Stimulated activated CD8-positive, alpha-beta memory T cell treated with anti-CD3 and anti-CD28 coated beads, Interleukin-4, amount 100 ng/mL, for 4 hours (primary cell): ENCODE results near the gene SOX8.
"Not testable (repeated sequence)": the region's sequence is repeated elsewhere in the genome, so short reads cannot be mapped to it uniquely, and the experiment has no call there.

Experiments
- DNase-seq, 2 donors: peaks; one replicate each; pipeline ENCODE4 v3.0.0-alpha.2; 2020; ENCODE audit warnings: low read depth in 2 of 2, low spot score in 1 of 2

The SOX8 gene

GRCh38 chr16:1021553-1022160, 40.1 kb downstream of the SOX8 start:
- DNase-seq = no peak

DNA sequence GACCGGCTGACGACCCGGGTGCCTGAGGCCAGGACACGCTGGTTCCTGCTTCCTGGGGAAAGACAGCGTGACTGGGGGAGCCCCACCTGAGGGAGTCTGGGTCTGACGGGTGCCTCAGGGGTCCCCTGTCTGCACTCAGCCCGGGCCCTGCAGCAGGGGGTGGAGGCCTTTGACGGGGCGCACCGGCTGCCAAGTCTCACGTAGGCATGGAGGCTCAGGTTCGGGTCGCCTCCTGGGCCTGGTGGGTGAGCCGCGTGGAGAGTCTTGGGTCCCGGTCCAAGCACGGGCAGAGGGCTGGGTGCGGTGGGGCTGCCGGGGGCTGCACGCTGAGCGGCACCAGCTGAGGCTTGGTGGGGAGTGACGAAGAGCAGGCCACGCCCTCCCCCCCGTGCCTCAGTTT, 40.9 kb downstream of the SOX8 start:
- DNase-seq = no peak

DNA sequence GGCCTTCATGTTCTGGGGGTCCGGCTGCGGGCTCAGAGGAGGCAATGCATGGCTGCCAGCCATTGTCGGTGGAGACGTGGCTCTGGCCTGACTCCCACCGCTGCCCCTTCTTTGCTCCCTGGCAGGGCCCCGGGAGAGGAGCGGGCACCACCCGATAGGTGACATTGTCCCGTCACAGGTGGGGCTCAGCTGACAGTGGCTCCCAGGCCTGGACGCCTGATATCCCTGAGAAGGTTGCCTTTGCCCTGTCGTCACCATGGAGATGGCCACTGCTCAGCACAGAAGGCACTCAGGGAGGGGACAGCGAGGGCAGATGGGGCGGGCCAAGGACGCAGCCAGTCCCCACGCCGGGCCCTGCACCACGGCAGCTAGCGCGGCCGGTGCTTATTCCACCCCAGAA, 42.6 kb downstream of the SOX8 start:
- DNase-seq = no peak

DNA sequence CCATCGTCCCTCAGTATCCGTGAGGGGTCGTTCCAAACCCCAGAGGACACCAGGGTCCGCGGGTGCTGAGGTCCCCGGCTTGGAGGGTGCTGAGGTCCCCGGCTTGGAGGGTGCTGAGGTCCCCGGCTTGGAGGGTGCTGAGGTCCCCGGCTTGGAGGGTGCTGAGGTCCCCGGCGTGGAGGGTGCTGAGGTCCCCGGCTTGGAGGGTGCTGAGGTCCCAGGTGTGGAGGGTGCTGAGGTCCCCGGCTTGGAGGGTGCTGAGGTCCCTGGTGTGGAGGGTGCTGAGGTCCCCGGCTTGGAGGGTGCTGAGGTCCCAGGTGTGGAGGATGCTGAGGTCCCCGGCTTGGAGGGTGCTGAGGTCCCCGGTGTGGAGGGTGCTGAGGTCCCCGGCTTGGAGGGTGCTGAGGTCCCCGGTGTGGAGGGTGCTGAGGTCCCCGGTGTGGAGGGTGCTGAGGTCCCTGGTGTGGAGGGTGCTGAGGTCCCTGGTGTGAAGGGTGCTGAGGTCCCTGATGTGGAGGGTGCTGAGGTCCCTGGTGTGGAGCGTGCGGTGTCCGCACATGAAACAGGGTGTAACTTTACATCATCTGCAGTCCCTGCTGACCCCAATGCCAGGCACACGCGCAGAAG, 43.7 kb downstream of the SOX8 start:
- not testable (repeated sequence) for DNase-seq

- no peak for DNase-seq
Observed at GRCh38 chr16:1026057-1026783, 44.6 kb downstream of the SOX8 start.

- DNase-seq = no peak
Observed at GRCh38 chr16:1026784-1027500, 45.4 kb downstream of the SOX8 start.

DNA sequence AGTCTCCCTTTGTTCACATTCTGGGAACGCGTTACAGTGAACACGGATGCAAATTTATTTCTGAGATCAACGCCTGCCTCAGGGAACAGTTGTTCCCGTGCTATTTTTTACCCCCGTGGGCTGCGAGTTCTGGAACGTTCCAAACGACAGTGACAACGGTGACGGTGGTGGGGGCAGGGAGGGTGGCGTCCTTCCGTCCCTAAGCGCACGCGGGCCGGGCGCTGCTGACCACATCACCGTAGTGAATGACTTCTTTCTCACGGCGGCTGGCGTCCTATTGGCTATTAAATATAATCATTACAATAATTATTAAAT, 45.9 kb downstream of the SOX8 start:
- DNase-seq = no peak

DNA sequence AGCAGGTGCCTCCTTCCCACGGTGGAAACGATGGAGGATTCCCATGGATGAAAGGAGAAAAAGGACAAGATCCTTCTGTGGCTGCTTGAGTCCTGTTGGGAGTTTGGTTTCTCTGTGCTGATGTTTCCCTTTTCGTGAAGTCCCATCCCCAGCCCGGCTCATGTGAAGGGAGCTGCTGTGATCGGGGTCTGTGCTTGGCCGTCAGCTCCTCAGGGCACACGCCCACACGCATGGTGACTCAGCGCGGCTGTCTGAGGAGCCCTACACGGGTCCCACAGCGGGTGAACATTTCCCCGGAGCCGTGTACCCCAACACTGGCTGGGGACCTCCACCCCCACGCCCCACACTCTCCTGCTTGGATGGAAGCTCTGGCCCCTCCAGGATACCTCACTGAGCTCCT, 46.5 kb downstream of the SOX8 start:
- no peak for DNase-seq

DNA sequence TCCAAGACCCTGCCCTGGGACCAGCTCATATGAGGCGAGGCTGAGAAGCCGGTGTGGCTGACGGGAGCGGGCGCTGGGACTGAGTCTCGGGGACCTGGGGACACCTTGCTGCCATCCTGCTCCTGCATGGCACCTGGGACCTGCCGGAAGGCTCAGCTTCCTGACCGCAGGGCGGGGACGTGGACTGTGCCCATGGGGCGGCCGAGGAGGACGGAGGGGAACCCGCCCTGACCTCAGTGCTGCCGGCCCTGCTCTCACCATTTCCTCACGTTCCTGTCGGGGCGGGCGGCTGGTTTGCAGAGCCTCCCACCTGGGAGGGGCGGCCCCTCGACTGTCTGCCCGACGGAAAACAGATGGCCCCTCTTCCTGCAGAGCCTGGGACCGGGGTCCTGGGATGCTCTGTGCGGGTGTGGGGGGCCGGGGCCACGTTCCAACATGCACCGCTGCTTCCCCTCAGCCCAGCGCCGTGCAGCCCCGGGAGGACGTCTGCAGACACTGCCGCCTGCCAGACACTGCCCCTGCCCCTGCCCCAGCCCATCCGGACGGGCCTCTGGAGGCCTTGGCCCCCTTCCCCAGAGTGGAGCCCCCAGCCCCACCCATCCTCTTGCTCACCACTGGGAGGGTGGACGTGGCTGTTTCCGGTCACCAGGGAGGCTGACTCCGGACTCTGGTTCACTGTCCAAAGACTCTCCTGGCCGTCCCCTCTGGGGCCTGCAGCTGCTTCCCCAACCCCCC, 47.1 kb downstream of the SOX8 start:
- no peak for DNase-seq

DNA sequence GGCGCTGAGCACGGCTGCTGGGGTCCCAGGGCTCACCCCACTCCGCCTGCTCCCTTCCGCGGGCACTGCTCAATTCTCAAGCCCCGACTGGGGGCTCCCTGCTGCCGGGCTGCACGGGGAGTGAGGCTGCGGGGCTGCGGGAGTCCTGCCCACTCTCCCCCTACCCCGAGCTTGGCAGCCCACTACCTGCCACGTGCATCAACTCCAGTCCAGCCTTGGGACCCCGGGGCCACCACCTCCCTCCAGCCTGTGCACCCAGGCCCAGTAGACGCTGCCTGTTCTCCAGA, 47.6 kb downstream of the SOX8 start:
- DNase-seq = no peak

DNA sequence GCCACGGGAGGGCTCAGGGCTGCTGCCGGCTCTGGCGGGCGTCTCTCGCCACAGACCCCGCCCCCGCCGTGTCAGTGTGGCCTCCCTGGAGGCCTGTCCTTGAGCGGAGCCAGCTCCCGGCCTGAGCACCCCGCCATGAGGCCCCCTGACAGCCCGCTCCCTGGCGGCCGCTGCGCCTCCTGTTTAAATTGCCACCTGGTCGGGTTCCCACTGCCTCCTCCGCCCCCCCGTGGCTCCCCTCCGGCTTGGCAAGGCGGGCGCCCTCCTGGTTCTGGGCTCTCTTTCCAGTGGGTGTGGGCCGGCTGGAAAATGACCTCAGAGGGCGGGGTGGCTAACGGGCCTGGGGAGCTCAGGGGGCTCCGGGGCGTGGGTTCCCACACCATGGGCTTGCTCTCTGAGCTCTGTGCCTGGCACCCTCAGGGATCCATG, 48.9 kb downstream of the SOX8 start:
- no peak for DNase-seq

- no peak for DNase-seq
Observed at GRCh38 chr16:1031666-1032065, 50.1 kb downstream of the SOX8 start.

DNA sequence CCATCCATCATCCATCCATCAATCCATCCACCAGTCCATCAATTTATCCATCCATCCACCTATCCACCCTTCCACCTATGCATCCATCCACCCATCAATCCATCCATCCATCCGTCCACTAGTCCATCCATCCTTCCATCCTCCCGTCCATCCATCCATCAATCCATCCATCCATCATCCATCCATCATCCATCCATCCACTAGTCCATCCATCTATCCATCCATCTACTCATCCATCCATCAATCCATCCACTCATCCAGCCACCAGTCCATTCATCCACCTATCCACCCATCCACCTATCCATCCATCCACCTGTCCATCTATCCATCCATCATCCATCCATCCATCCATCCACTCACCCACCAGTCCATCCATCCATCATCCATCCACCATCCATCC, 51.0 kb downstream of the SOX8 start:
- no peak for DNase-seq

DNA sequence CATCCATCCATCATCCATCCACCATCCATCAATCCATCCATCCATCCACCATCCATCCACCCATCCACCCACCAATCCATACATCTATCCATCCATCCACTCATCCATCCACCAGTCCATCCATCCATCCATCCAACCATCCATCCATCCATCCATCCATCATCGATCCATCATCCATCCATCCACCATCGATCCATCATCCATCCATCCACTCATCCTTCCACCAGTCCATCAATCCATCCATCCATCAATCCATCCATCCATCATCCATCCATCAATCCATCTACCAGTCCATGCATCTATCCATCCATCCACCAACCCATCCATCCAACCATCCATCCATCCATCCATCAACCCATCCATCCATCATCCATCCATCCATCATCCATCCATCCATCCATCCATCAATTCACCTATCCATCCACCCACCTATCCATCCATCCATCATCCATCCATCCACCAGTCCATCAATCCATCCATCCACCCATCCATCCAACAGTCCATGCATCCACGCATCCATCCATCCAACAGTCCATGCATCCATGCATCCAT, 51.6 kb downstream of the SOX8 start:
- no peak for DNase-seq

DNA sequence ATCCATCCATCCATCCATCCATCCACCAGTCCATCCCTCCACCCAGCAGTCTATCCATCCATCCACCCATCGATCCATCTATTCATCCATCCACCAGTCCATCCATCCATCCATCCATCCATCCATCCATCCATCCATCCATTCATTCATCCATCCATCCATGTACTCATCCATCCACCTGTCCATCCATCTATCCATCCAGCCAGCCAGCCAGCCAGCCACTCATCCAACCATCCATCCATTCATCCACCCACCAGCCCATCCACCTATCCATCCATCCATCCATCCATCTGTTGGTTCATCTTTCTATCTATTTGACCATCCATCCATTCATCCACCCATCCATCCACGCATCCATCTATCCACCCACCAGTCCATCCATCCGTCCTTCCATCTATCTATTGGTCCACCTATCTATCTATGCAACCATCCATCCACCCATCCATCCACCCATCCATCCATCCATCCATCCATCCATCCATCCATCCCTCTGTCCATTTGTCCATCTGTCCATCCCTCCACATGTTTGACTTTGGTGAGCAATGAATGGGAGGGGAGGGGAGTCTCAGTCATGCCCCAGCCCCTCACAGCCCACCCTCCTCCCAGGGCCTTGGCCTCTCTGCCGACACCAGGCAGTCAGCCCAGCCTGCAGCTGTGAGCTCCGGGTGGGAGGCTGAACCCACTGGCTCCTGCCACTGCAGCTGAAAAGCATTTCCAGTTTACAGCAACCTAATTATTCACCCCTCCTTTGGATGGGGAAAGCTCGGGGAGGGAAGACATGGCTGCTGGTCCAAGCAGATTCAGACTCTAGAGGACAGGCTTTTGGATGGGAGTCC, 52.9 kb downstream of the SOX8 start:
- no peak for DNase-seq

DNA sequence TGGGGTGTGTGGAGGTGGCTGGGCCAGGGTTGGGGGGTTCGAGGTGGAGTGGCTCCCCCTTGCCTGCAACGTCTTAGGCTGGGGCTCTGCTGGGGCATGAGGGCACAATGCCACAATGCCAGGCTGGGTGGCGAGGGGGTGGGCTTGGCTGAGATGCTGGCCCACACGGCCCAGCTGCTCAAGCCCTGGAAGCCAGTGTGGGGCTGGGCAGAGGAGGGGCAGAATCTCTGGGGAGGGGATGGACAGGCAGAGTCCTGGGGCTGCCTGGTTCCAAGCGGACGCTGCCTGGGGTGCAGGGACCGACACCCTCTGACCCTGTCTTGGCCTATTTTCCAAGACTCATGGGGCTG, 53.5 kb downstream of the SOX8 start:
- no peak for DNase-seq

DNA sequence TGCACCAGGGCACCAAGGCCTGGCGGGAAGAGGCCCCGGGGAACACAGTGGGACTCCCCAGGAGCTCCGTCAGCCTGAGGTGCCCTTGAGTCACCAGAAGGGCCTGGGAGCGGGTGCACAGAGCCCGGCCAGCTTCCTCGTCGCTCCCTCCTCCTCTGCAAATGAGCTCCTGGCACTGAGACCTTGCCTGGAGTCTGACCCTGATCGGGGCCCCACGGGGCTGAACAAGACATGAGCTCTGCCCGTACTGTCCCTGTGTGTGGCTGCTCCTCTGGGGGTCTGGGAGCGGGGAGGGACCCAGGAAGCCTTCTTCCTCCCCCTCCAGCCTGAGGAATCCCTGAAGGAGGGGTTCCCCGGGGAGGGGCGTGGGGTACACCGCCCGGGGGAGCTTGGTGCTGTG, 54.6 kb downstream of the SOX8 start:
- no peak for DNase-seq
